Testis (tissue), 2 donors: ENCODE results near the gene PGP.

Experiments used
- CTCF ChIP-seq, 3 experiments: fragments of 450-650 bp in 2 of 3; fragments of 200-600 bp in 1 of 3; sonication (generic) in 1 of 3; IDR thresholded peaks; one replicate each; pipeline ENCODE4 v1.5.1; 2016 to 2019; ENCODE audit warnings: antibody characterized with exemption in 3 of 3, mild to moderate bottlenecking in 2 of 3, moderate library complexity in 1 of 3
- POLR2A ChIP-seq: fragments of 450-650 bp; IDR thresholded peaks from one replicate; pipeline ENCODE4 v1.6.1; 2017; ENCODE audit warnings: antibody characterized with exemption, mild to moderate bottlenecking, moderate library complexity

GRCh38 chr16:2204416-2205103, 10.1 kb downstream of the PGP start:
- no peak for TF ChIP-seq CTCF (IDR thresholded peaks at IDR 0.05)
- no peak for TF ChIP-seq POLR2A
